Body of pancreas (tissue), 4 donors: ENCODE data around the gene COMP. TPM values are rescaled to one million over a fixed set of nuclear protein-coding genes. Genes with fewer than 3 reads are reported as not detected.
A peak's percentile ranks its signal among the peaks of the same experiment; 100 is the strongest.

Source experiments
- ATAC-seq: fragments of 150-250 bp; one replicate; pipeline ENCODE4 v1.9.1; 2016
- DNase-seq, 4 donors: peaks; one replicate each; pipeline ENCODE4 v3.0.0-alpha.2; 2019
- H3K27ac ChIP-seq, 4 donors: fragments of 200-600 bp; sonication (generic); 1 replicate in 3 of 4; 2 replicates in 1 of 4; pipeline versions ENCODE4 v1.5.1 to v1.6.1; 2016 to 2019; ENCODE audit warnings: mild to moderate bottlenecking in 1 of 4, mixed read lengths in 1 of 4, moderate library complexity in 1 of 4
- H3K27me3 ChIP-seq, 2 donors: fragments of 200-600 bp; sonication (generic); one replicate each; pipeline ENCODE4 v1.6.0; 2016; ENCODE audit warnings: mild to moderate bottlenecking in 1 of 2
- H3K36me3 ChIP-seq, 2 donors: fragments of 200-600 bp; sonication (generic); replicated peaks in 1 of 2; 2 replicates each; pipeline ENCODE4 v1.5.1; 2016; ENCODE audit warnings: low read depth in 2 of 2; ENCODE audit not compliant: insufficient read depth in 1 of 2
- H3K4me1 ChIP-seq: fragments of 200-600 bp; sonication (generic); one replicate; pipeline ENCODE4 v1.6.0; 2016
- H3K4me3 ChIP-seq, 2 donors: fragments of 200-600 bp; sonication (generic); 1 replicate in 1 of 2; 2 replicates in 1 of 2; pipeline ENCODE4 v1.5.1; 2016 to 2019
- H3K9me3 ChIP-seq, 3 donors: fragments of 200-600 bp; sonication (generic); 1 replicate in 2 of 3; 2 replicates in 1 of 3; pipeline ENCODE4 v1.5.1; 2016
- CTCF ChIP-seq, 7 experiments: fragments of 450-650 bp in 4 of 7; fragments of 200-600 bp in 3 of 7; sonication (generic) in 3 of 7; IDR thresholded peaks; one replicate each; pipeline ENCODE4 v1.5.1; 2016 to 2019; ENCODE audit warnings: antibody characterized with exemption in 7 of 7
- POLR2A ChIP-seq, 3 donors: fragments of 450-650 bp; IDR thresholded peaks; one replicate each; pipeline ENCODE4 v1.6.1; 2016; ENCODE audit warnings: antibody characterized with exemption in 3 of 3, mild to moderate bottlenecking in 2 of 3
- WGBS, 2 donors: methylation state at CpG; one replicate each; pipeline ENCODE4 v1.1.5; 2017; 5-methylcytosine and 5-hydroxymethylcytosine counted together
- intact Hi-C: fragments of 100-400 bp; cut with DNase I; formaldehyde crosslinking; loops from one replicate; pipeline ENCODE4 v1.15.1; 2023
- total RNA-seq, 2 donors: library from RNA; depleted of rRNA; stranded (reverse); fragments of >200 nt; gene quantifications; one replicate each; pipeline ENCODE4 v1.1.0, GENCODE V29; 2016

The COMP gene
- total RNA-seq, 2 donors from 2014 or later: 0.33 to 6.0 TPM

DNA sequence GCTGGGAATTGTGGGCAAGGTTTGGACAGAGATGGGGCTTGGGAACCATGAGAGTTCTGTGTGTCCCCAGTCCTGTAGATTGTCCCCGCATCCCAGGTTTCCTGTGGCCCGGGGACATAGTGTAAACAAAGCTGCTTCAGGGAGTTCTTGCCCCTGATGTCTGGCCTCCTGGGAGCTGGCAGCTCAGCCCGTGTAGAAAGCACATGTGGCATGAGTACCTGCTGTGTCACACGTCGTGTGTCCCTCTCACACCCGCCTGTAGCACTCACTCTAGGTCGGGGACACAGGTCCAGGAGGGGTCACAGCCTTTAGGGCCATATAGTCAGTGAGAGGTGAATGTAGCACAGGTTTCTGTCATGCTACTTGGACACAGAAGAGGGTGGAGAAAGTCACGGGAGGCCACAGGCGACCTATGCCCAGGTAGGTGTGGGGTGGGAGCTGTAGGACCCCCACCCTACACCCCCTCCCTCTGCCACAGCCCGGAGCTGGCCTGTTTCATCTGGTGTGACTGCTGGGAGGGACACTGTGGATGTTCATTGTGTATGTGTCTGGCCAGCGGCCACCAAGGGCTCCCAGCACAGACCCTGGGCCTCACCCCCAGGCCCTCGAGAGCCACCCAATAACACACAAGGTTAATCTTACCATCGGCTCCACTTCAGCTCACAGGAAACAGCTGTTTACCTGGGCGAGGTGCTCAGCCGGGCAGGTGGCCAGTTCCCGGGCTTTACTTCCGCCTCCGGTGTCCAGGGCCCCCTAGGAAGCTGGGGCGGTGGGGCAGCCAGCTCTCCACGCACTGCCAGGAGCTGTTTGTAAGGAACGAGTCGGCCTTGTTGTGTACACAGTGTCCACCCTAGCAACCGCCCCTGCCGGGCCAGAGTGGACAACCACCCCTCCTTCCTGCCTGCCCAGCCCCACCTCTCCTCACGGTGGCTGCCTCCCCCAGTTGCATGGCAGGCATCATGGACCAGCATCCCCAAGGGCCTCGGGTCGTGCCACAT, 49.7 kb downstream of the COMP start:
- Histone ChIP-seq H3K36me3 (no peaks in the 10 kb centered on the region), H3K27ac (peak overlapping the region; percentile 56 to 86 (median 78)), H3K4me1 (peaks cover 56% of the 10 kb centered on the region), H3K9me3 (no peaks in the 10 kb centered on the region), H3K4me3 (no peak overlapping the region), H3K27me3 (no peaks in the 10 kb centered on the region)
- ATAC-seq: peak; percentile 83
- intact Hi-C loops: no loop called here
- peak in 1 of 7 experiments; percentile 4 for TF ChIP-seq CTCF (IDR thresholded peaks at IDR 0.05)
- TF ChIP-seq POLR2A (IDR thresholded peaks at IDR 0.05): no peak
- DNase-seq: peak; percentile 81 to 94 (median 90)
- WGBS, 2 donors: 31 to 39% methylated on average over 13 to 27 of the region's 27 CpGs

DNA sequence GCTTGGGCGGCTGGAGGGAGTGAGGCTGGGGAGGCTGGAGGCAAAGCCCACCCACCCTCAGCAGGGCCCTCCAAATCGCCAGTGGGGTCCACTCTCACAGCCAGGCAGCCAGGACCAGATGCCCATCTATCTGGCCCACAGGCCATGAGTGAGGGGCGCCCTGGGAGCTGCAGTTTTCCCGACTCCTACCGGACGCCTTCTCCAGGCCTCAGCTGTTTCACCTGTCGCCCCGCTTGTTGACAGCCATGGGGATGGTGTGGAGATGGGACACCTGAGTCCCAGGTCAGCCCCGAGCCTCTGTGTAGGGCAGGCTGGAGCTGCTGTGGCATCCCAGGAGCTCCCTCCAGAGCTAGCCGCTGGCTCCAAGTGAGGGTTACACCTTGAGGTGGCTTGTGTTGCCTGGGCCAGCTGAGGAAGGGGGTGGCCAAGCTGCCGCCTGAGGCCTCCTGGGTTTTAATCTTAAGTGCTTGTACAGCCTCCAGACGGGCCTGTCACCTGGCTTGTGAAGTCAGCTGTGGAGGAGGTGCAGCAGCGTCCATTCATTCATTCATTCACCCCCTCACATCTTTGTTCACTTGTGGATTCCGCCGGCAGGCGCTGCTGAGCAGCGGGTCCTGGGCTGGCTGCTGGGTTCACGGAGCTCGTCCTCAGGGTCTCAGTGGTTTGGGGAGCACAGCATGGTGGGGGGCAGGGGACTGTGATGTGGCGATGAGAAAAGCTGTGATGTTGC, 52.0 kb downstream of the COMP start:
- intact Hi-C loops: no loop called here
- H3K27ac ChIP-seq: no peak overlapping the region
- WGBS, 2 donors: 92 to 95% methylated on average over 17 to 20 of the region's 20 CpGs
- TF ChIP-seq POLR2A (IDR thresholded peaks at IDR 0.05) (no peak), CTCF (IDR thresholded peaks at IDR 0.05) (no peak)
- H3K4me1 ChIP-seq: peaks cover 59% of the 10 kb centered on the region
- DNase-seq (no peak), ATAC-seq (no peak)
- H3K36me3 ChIP-seq: no peaks in the 10 kb centered on the region
- no peaks in the 10 kb centered on the region for H3K27me3 ChIP-seq
- no peak overlapping the region for H3K4me3 ChIP-seq
- H3K9me3 ChIP-seq: no peaks in the 10 kb centered on the region

DNA sequence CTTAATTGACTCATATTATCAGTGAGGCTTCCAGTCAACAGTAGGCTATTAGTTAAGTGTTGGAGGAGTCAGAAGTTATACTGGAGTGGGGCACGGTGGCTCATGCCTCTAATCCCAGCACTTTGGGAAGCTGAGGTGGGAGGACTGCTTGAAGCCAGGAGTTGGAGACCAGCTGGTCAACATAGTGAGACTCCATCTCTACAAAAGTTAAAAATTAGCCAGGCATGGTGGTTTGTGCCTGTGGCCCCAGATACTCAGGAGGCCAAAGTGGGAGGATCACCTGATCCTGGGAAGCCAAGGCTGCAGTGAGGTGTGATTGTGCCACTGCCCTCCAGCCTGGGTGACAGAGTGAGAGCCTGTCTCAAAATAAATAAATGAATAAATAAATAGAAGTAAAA, 53.2 kb downstream of the COMP start:
- no peak overlapping the region for H3K4me3 ChIP-seq
- H3K36me3 ChIP-seq: no peaks in the 10 kb centered on the region
- WGBS, 2 donors: 33 to 40% methylated on average over 1 of the region's 1 CpG
- DNase-seq: peak; percentile 49 to 80 (median 75)
- H3K9me3 ChIP-seq: no peaks in the 10 kb centered on the region
- no peaks in the 10 kb centered on the region for H3K27me3 ChIP-seq
- intact Hi-C loops: no loop called here
- ATAC-seq: peak; percentile 43
- TF ChIP-seq POLR2A (IDR thresholded peaks at IDR 0.05) (no peak), CTCF (IDR thresholded peaks at IDR 0.05) (no peak)
- H3K4me1 ChIP-seq: peaks cover 54% of the 10 kb centered on the region
- peak overlapping the region in 2 of 4 donors; percentile 11 to 26 for H3K27ac ChIP-seq

GRCh38 chr19:18737337-18737953, 53.7 kb downstream of the COMP start:
- intact Hi-C loops: no loop called here
- H3K4me1 ChIP-seq: peaks cover 49% of the 10 kb centered on the region
- H3K9me3 ChIP-seq: no peaks in the 10 kb centered on the region
- H3K27me3 ChIP-seq: no peaks in the 10 kb centered on the region
- DNase-seq: no peak
- no peak for ATAC-seq
- H3K4me3 ChIP-seq: no peak overlapping the region
- 69 to 76% methylated on average over 10 of the region's 10 CpGs for WGBS, 2 donors
- no peak for TF ChIP-seq POLR2A (IDR thresholded peaks at IDR 0.05)
- no peak for TF ChIP-seq CTCF (IDR thresholded peaks at IDR 0.05)
- H3K36me3 ChIP-seq: no peaks in the 10 kb centered on the region
- no peak overlapping the region for H3K27ac ChIP-seq
